NK-92 (cell line): ENCODE measurements around the gene STUB1.

Source experiments
- DNase-seq: peaks from one replicate; lab custom pipeline; 2025; ENCODE audit not compliant: unreplicated experiment; lab: John Stamatoyannopoulos, UW

Gene STUB1

DNA sequence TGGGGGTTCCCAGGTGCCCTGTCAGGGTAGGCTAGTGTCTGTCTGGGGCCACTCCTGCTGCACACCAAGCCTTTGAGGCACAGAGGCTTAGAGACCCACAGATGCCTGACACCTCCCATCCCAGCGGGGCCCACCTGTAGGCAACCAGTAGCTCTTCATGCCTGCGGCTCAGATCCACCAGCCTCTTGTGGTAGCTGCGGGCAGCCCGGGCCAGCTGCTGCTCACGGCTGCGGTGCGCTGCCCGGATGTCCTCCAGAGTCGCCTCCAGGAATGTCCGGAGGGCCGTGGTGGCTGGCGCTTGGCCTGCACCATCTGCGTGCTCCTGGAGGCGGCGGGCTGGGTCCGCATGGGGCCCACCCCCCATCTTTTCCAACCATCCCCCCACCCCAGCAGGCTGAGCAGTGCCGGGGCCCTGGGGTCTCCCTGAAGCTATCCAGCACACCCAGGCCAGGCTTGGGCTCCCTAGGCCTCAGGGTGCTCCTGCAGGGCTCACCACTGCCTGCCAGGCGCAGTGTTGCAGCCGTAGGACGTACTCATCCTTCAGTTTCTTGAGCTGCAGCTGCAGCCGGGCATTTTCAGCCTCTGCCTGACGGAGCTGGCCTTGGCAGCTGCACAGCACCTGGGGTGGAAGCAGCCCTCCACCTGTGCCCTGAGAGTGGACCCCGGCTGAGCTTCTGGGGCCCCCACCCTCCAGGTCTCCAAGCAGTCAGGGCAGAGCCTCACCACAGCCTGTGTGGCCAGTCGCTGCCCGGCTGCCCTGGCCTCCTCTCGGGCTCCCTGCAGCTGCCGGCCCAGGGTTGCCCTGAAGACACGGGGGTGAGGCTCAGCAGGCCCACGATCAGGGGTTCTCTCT is 44.2 kb downstream of the STUB1 start:
- no peak for DNase-seq

- DNase-seq, result no peak
These were observed 44.8 kb downstream of the STUB1 start for GRCh38 chr16:725041-725376.

DNA sequence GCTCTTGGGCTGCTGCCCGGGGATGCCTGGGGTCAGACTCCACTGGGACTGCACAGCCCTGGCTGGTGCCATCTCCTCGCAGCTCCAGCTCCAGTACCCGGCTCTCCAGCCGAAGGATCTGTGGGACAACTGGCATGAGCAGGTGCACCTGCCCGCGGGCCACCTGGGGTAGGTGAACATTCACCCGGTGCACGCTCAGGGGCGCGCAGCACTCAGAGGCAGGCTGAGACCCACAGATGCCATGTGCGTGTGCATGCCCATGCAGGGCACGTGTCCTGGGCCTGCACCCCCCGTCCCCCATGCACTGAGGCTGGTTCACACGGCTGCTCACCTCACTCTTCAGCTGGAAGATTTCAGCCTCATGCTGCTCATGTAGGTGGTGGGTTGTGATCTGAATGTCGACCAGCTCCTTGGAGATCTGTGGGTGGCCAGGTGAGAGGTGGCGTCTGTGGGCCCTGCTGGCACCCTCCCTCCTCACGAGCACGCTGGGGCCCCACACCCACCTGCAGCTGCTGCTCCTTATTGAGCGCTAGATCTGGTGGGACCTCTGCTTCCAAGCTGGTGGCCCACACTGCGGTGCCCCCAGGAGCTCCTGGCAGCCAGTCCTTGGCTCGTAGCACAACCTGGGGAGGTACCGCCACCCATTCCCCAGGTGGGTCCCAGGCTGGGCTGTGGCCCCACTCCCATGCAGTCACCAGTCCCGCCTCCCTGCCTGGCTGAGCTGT is 45.4 kb downstream of the STUB1 start:
- DNase-seq, result no peak

- DNase-seq, result no peak
These were observed 45.9 kb downstream of the STUB1 start for GRCh38 chr16:726188-726437.

GRCh38 chr16:726438-727290 is 46.5 kb downstream of the STUB1 start, which contains the start of the genes CCDC78 and HAGHL:
Gene CCDC78, minus strand, starts transcription at chr16:726443. Its CDS starts 76 bp downstream, at chr16:726367.
Gene HAGHL, plus strand, starts transcription at chr16:727106. Its CDS starts 404 bp downstream, at chr16:727510.
- no peak for DNase-seq

- DNase-seq, result no peak
These were observed 47.2 kb downstream of the STUB1 start for GRCh38 chr16:727291-727977.

- DNase-seq, result no peak
These were observed 48.1 kb downstream of the STUB1 start for GRCh38 chr16:728131-728889.

DNA sequence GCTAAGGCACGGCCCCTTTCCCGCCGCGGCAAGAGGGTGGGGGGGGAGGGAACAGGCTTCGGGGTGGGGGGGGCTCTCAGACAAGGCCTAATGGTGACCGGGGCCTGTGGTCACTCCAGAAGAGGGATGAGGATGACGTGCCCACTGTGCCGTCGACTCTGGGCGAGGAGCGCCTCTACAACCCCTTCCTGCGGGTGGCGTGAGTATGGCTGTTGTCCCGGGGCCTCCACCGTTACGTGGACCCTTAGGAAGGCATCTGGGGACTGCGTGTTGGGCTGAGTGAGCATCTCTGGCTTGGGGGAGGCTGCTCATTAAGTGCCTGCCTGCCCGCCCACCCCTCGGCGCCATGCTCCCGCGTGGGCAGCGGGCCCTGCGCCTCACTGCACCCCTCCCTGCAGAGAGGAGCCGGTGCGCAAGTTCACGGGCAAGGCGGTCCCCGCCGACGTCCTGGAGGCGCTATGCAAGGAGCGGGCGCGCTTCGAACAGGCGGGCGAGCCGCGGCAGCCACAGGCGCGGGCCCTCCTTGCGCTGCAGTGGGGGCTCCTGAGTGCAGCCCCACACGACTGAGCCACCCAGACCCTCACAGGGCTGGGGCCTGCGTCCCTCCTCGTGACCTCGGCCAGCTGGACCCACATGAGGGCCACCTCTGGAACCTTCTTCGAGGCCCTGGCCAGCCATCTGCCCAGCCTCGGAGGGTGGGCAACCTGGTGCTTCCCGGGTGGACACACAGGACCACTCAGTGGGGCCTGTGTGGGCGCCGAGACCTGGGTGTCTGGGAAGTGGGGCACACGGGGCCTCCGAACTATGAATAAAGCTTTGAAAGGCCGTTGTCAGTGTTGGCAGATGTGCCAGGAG is 48.9 kb downstream of the STUB1 start:
- no peak for DNase-seq

DNA sequence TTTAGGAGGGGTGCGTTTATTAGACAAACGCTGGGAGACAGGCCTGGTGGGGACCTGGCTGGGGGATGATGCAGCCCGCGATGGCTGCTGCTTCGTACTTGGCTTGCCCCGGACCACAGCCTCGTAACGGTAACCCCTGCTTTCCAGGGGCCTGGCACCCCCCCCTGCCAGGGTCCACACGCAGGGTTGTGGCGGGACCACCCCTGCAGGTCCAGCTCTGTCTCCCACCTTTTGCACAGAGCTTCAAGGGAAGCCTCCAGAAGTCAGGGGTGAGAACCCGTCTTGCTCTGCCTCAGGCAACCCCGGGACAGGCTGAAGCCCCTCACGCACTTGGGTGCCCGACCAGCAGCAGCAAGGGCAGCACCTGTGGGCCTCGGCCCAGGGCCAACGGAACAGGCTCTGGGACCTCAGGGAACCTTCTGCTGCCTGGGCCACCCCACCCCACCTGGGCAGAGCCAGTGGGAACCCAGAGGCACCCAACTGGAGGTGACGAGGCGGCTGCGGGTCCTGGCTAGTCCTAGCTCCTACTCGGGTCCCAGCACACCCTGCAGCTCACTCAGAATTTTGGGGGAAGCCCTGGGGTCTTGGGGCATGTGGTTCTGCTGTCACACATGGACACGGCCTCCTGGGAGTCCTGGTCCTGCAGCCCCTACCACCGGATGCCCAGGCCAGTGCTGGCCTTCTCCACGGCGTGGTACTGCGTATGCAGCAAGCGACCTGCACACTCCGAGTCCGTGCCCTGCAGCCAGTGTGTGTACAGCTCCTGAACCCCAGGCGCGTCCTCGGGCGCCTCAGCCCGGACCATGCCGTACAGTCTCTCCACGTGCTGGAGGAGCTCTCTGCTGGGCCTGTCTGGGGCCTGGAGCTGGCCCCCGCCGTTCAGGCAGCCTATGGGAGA is 49.8 kb downstream of the STUB1 start:
- no peak for DNase-seq

- no peak for DNase-seq
These were observed 50.7 kb downstream of the STUB1 start for GRCh38 chr16:730666-731509.

- DNase-seq, result no peak
These were observed 52.1 kb downstream of the STUB1 start for GRCh38 chr16:732332-732731.
